ENCODE results near the gene CPNE9.

CPNE9 gene

DNA sequence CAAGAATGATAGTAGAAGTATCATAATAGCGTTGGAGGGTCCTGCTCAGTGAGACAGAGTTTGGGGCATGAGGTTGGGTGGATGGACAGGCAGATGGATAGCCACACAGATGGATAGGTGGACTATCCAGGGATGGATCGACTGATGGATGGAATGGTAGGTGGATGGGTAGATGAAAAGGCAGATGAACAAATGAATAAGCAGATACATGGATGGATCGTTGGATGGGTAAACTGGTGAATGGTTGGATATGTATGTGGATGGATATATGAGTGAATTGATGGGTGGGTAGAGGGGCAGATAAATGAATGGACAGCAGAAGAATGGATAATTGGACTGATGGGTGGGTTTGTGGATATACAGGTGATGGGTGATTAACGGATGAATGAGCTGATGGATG lies 9.5 kb downstream of the CPNE9 start:
- Histone ChIP-seq H3K27ac (ENCODE audit: poor library complexity, severe bottlenecking) (no peak overlapping the region), H3K27me3 (ENCODE audit: insufficient read depth, poor library complexity, severe bottlenecking) (no peaks in the 10 kb centered on the region), H3K4me3 (ENCODE audit: severe bottlenecking) (no peak overlapping the region), H3K4me1 (ENCODE audit: insufficient read depth, poor library complexity, severe bottlenecking) (no peaks in the 10 kb centered on the region), H3K36me3 (ENCODE audit: low read depth) (no peaks in the 10 kb centered on the region), H3K9me3 (ENCODE audit: severe bottlenecking) (no peaks in the 10 kb centered on the region)
- DNase-seq (ENCODE audit: low spot score) (no peak), ATAC-seq (ENCODE audit: low read depth) (no peak)
- TF ChIP-seq, protein P1, sequence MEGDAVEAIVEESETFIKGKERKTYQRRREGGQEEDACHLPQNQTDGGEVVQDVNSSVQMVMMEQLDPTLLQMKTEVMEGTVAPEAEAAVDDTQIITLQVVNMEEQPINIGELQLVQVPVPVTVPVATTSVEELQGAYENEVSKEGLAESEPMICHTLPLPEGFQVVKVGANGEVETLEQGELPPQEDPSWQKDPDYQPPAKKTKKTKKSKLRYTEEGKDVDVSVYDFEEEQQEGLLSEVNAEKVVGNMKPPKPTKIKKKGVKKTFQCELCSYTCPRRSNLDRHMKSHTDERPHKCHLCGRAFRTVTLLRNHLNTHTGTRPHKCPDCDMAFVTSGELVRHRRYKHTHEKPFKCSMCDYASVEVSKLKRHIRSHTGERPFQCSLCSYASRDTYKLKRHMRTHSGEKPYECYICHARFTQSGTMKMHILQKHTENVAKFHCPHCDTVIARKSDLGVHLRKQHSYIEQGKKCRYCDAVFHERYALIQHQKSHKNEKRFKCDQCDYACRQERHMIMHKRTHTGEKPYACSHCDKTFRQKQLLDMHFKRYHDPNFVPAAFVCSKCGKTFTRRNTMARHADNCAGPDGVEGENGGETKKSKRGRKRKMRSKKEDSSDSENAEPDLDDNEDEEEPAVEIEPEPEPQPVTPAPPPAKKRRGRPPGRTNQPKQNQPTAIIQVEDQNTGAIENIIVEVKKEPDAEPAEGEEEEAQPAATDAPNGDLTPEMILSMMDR (IDR thresholded peaks at IDR 0.05; ENCODE audit: poor library complexity, severe bottlenecking) = no peak

DNA sequence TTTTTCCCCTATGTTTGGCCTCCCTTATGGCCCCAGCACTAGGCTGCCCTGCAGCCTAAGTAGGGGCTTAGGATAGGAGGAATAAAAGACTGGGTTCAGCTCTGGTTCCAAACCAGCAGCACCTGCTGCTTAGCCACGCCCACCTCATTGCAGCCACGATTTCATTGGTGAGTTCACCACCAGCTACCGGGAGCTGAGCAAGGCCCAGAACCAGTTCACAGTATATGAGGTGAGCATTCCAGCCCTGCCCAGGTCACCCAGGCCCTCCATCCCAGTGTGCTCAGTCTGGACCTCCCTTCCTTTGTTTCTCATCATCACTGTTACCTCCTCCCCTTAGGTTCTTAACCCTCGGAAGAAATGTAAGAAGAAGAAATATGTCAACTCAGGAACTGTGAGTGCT lies 11.5 kb downstream of the CPNE9 start:
- Histone ChIP-seq H3K27ac (ENCODE audit: poor library complexity, severe bottlenecking) (no peak overlapping the region), H3K36me3 (ENCODE audit: low read depth) (no peaks in the 10 kb centered on the region), H3K4me3 (ENCODE audit: severe bottlenecking) (no peak overlapping the region), H3K9me3 (ENCODE audit: severe bottlenecking) (no peaks in the 10 kb centered on the region), H3K27me3 (ENCODE audit: insufficient read depth, poor library complexity, severe bottlenecking) (no peaks in the 10 kb centered on the region), H3K4me1 (ENCODE audit: insufficient read depth, poor library complexity, severe bottlenecking) (no peaks in the 10 kb centered on the region)
- ATAC-seq (ENCODE audit: low read depth) = peak; percentile 22; the same call in 1 of the 3 replicates
- no peak for DNase-seq (ENCODE audit: low spot score)
- TF ChIP-seq, protein P1 (IDR thresholded peaks at IDR 0.05; ENCODE audit: poor library complexity, severe bottlenecking) = no peak

DNA sequence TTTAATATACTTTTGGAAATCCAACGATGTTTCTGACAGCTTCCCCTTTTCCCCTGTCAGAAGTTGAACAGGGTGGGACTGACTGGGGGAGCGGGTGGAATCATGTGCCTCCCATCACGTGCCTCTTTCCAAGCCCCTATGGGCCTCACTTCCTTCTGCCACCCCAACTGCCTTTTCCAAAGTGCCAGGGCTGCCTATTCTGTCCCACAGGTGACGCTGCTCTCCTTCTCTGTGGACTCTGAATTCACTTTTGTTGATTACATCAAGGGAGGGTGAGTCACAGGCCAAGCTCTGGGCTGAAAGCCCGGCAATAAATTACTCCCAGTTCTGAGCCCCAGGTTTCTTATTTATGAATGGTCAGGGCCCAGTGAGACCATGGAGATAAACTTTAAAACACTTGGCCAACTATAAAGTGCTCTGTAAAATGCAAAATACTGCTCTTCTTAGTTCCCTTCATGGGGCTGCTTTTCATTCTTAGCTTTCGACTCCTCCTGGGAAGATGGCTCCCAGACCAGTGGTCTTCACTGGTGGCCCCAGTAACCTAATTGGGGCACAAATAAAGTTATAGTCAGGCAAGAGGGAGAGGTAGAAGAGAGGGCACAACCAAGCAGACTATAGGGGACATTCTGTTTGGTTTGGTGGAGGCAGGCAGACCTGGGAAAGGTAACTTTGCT lies 12.3 kb downstream of the CPNE9 start:
- Histone ChIP-seq H3K9me3 (ENCODE audit: severe bottlenecking) (no peaks in the 10 kb centered on the region), H3K36me3 (ENCODE audit: low read depth) (no peaks in the 10 kb centered on the region), H3K27me3 (ENCODE audit: insufficient read depth, poor library complexity, severe bottlenecking) (no peaks in the 10 kb centered on the region), H3K27ac (ENCODE audit: poor library complexity, severe bottlenecking) (no peak overlapping the region), H3K4me1 (ENCODE audit: insufficient read depth, poor library complexity, severe bottlenecking) (no peaks in the 10 kb centered on the region), H3K4me3 (ENCODE audit: severe bottlenecking) (no peak overlapping the region)
- TF ChIP-seq, protein P1 (IDR thresholded peaks at IDR 0.05; ENCODE audit: poor library complexity, severe bottlenecking) = peak; percentile 91
- DNase-seq (ENCODE audit: low spot score) (peak; percentile 67), ATAC-seq (ENCODE audit: low read depth) (peak; percentile 96)

DNA sequence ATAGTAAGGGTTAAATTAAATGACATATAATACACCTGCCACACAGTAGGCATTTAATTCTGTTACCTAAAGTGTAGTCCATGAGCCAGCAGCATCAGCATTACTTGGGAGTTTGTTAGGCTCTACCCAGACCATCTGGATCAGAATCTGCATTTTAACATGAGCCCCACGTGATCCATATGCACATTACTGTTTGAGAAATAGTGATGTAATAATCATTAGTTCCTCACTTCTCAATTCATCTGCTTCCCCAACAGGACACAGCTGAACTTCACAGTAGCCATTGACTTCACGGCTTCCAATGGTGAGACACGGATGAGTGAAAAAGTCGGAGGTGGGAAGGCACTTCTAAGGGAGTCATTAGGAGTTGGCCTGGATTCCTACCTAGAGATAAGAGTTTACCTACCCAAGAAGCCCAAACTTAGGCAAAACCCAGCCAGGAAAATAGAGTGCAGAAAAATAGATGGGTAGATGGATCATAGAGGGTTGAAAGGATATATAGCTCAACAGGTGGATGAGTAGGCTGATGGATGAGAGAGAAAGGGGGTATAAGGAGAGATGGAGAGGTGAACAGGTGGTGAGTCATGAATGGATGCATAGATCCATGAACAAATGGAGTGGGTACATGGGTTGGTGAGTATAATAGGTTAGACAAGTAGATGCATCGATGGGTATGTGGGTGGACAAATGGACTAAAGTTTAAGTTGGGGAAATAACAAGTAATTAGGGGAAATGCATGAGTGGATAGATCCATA lies 13.3 kb downstream of the CPNE9 start:
- H3K27me3 ChIP-seq (ENCODE audit: insufficient read depth, poor library complexity, severe bottlenecking) = no peaks in the 10 kb centered on the region
- no peaks in the 10 kb centered on the region for H3K4me1 ChIP-seq (ENCODE audit: insufficient read depth, poor library complexity, severe bottlenecking)
- H3K9me3 ChIP-seq (ENCODE audit: severe bottlenecking) = no peaks in the 10 kb centered on the region
- ATAC-seq (ENCODE audit: low read depth) (no peak), DNase-seq (ENCODE audit: low spot score) (no peak)
- TF ChIP-seq, protein P1 (IDR thresholded peaks at IDR 0.05; ENCODE audit: poor library complexity, severe bottlenecking) = no peak
- H3K36me3 ChIP-seq (ENCODE audit: low read depth) = no peaks in the 10 kb centered on the region
- H3K4me3 ChIP-seq (ENCODE audit: severe bottlenecking) = no peak overlapping the region
- H3K27ac ChIP-seq (ENCODE audit: poor library complexity, severe bottlenecking) = no peak overlapping the region

DNA sequence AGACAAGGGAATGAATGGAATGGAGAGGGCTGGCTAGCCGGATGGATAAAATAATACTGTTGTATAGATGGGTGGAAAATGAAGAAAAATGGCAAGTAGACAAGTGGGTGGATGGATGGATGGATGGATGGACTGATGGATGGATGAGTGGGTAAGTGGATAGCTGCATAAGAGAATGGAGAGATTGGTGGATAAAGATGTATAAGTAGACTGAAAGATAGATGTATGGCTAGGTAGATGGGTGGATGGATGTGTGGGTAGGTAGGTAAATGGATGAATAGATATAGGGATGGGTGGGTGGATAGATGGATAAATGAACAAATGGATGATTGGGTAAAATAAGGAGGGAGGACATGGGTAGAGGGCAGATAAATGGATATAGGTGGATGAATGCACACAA lies 13.9 kb downstream of the CPNE9 start:
- DNase-seq (ENCODE audit: low spot score) = no peak
- Histone ChIP-seq H3K4me1 (ENCODE audit: insufficient read depth, poor library complexity, severe bottlenecking) (no peaks in the 10 kb centered on the region), H3K36me3 (ENCODE audit: low read depth) (no peaks in the 10 kb centered on the region), H3K27ac (ENCODE audit: poor library complexity, severe bottlenecking) (no peak overlapping the region), H3K4me3 (ENCODE audit: severe bottlenecking) (no peak overlapping the region), H3K27me3 (ENCODE audit: insufficient read depth, poor library complexity, severe bottlenecking) (no peaks in the 10 kb centered on the region), H3K9me3 (ENCODE audit: severe bottlenecking) (no peaks in the 10 kb centered on the region)
- TF ChIP-seq, protein P1 (IDR thresholded peaks at IDR 0.05; ENCODE audit: poor library complexity, severe bottlenecking) = no peak
- no peak for ATAC-seq (ENCODE audit: low read depth)
